B cell (primary cell): Measurements from ENCODE around the gene RNF149. TPM values are rescaled to one million over a fixed set of nuclear protein-coding genes. Genes with fewer than 3 reads are reported as not detected.
"Not testable (repeated sequence)": the region's sequence is repeated elsewhere in the genome, so short reads cannot be mapped to it uniquely, and the experiment has no call there.

ENCODE experiments used
- ATAC-seq: fragments of 200-7000 bp; cut with Tn5 transposase; one replicate; pipeline ENCODE4 v1.10.0; 2021; ENCODE audit warnings: low read depth, mild to moderate bottlenecking, moderate number of reproducible peaks, moderate library complexity
- CTCF ChIA-PET: fragments of 350-600 bp; sonication (Branson Sonifier 250); formaldehyde crosslinking; loops from one replicate; lab custom pipeline; 2021; ENCODE audit warnings: antibody characterized with exemption, inconsistent platforms; lab: Charles Lee
- POLR2A ChIA-PET: fragments of 350-600 bp; sonication (Branson Sonifier 250); formaldehyde crosslinking; loops from one replicate; lab custom pipeline; 2021; ENCODE audit warnings: antibody characterized with exemption; lab: Charles Lee
- DNase-seq: peaks from one replicate; pipeline ENCODE4 v3.0.0; 2013
- H2AFZ ChIP-seq: 2 replicates; pipeline ENCODE4 v1.6.1; 2012; ENCODE audit warnings: mild to moderate bottlenecking, low read depth, low read length; ENCODE audit not compliant: insufficient read depth, poor library complexity, severe bottlenecking
- H3K27ac ChIP-seq, 2 donors: 1 replicate in 1 of 2; 2 replicates in 1 of 2; pipeline ENCODE4 v1.5.1; 2012 to 2013; ENCODE audit warnings: low read length in 2 of 2, mild to moderate bottlenecking in 2 of 2, moderate library complexity in 1 of 2
- H3K27me3 ChIP-seq, 4 experiments: fragments of 200-600 bp in 1 of 4; sonication (generic) in 1 of 4; replicated peaks in 1 of 4; 1 replicate in 2 of 4; 2 replicates in 2 of 4; pipeline versions ENCODE4 v1.6.1 to v1.7.0; 2013 to 2016; ENCODE audit warnings: low read length in 3 of 4, mild to moderate bottlenecking in 2 of 4, mixed read lengths in 1 of 4, moderate library complexity in 1 of 4; ENCODE audit not compliant: insufficient read depth in 4 of 4, control insufficient read depth in 3 of 4; ENCODE audit errors: control extremely low read depth in 1 of 4
- H3K36me3 ChIP-seq, 2 experiments: replicated peaks in 1 of 2; 1 replicate in 1 of 2; 2 replicates in 1 of 2; pipeline versions ENCODE4 v1.6.1 to v1.7.1; 2013; ENCODE audit warnings: low read length in 1 of 2; ENCODE audit not compliant: insufficient read depth in 2 of 2, control insufficient read depth in 1 of 2; ENCODE audit errors: control extremely low read depth in 1 of 2, extremely low read depth in 1 of 2
- H3K4me1 ChIP-seq, 2 donors: fragments of 200-600 bp in 1 of 2; sonication (generic) in 1 of 2; 1 replicate in 1 of 2; 2 replicates in 1 of 2; pipeline versions ENCODE4 v1.5.1 to v1.6.1; 2013 to 2017; ENCODE audit warnings: low read length in 2 of 2; ENCODE audit not compliant: control insufficient read depth in 2 of 2, insufficient read depth in 2 of 2
- H3K4me2 ChIP-seq: replicated peaks from 2 replicates; pipeline ENCODE3; 2012; ENCODE audit warnings: mild to moderate bottlenecking, low read depth, low read length; ENCODE audit not compliant: poor library complexity, severe bottlenecking
- H3K4me3 ChIP-seq, 5 experiments: fragments of 200-600 bp in 1 of 5; sonication (generic) in 1 of 5; 1 replicate in 3 of 5; 2 replicates in 2 of 5; pipeline versions ENCODE4 v1.5.1 to v1.7.0; 2011 to 2016; ENCODE audit warnings: low read length in 4 of 5, mild to moderate bottlenecking in 4 of 5, low read depth in 2 of 5, control low read depth in 1 of 5, moderate library complexity in 1 of 5; ENCODE audit not compliant: insufficient read depth in 1 of 5; ENCODE audit errors: control extremely low read depth in 1 of 5, extremely low read depth in 1 of 5
- H3K79me2 ChIP-seq: fragments of 200-600 bp; sonication (generic); one replicate; pipeline ENCODE4 v1.6.0; 2016; ENCODE audit warnings: low read length; ENCODE audit not compliant: control insufficient read depth, insufficient read depth
- H3K9ac ChIP-seq: fragments of 200-600 bp; sonication (generic); 2 replicates; pipeline ENCODE4 v1.6.1; 2017; ENCODE audit warnings: mild to moderate bottlenecking, low read length, moderate library complexity
- H3K9me3 ChIP-seq, 3 donors: one replicate each; pipeline versions ENCODE4 v1.6.1 to v1.7.1; 2013; ENCODE audit warnings: low read length in 2 of 3; ENCODE audit not compliant: control insufficient read depth in 2 of 3, insufficient read depth in 1 of 3; ENCODE audit errors: control extremely low read depth in 1 of 3
- H4K20me1 ChIP-seq: 2 replicates; pipeline ENCODE4 v1.6.0; 2012; ENCODE audit warnings: mild to moderate bottlenecking, low read length; ENCODE audit not compliant: insufficient read depth, control insufficient read depth, poor library complexity, severe bottlenecking
- H3K27ac Mint-ChIP-seq: one replicate; pipeline ENCODE4 v1.8.0; 2021; ENCODE audit warnings: mixed read lengths
- H3K27me3 Mint-ChIP-seq: one replicate; pipeline ENCODE4 v1.8.0; 2021; ENCODE audit warnings: mixed read lengths
- H3K4me1 Mint-ChIP-seq: one replicate; pipeline ENCODE4 v1.8.0; 2021; ENCODE audit warnings: mixed read lengths
- H3K4me3 Mint-ChIP-seq: one replicate; pipeline ENCODE4 v1.8.0; 2021; ENCODE audit warnings: mixed read lengths
- H3K9me3 Mint-ChIP-seq: one replicate; pipeline ENCODE4 v1.8.0; 2022; ENCODE audit warnings: mixed read lengths; ENCODE audit not compliant: insufficient read depth
- WGBS: methylation state at CpG from one replicate; pipeline ENCODE4 v1.1.5; 2013; ENCODE audit warnings: missing lambda C conversion rate; ENCODE audit not compliant: insufficient coverage; 5-methylcytosine and 5-hydroxymethylcytosine counted together
- intact Hi-C: fragments of 100-400 bp; cut with micrococcal nuclease; formaldehyde crosslinking; loops from one replicate; pipeline ENCODE4 v1.10.0; 2022
- polyA plus RNA-seq: library from polyadenylated mRNA; depleted of rRNA; stranded (reverse); fragments of >200 nt; gene quantifications from 2 replicates; pipeline ENCODE4 v1.2.3, GENCODE V29; 2012
- total RNA-seq, 2 donors: library from RNA; stranded (reverse); fragments of 120-200 nt in 1 of 2; gene quantifications; 1 replicate in 1 of 2; 2 replicates in 1 of 2; pipeline versions ENCODE4 v1.2.3 to v1.2.4, GENCODE V29; 2013 to 2022

RNF149 gene
- total and polyA plus RNA-seq, 2 donors (not counting 1 experiment from before 2014, with no cell fraction given) = 28.2 to 71.6 TPM

- H3K27ac ChIP-seq, H3K4me2 ChIP-seq, H3K27me3 ChIP-seq, H3K27ac Mint-ChIP-seq, intact Hi-C loops, POLR2A ChIA-PET, H3K4me3 Mint-ChIP-seq, H3K4me3 ChIP-seq, H4K20me1 ChIP-seq, ATAC-seq, H3K9me3 Mint-ChIP-seq, H3K4me1 Mint-ChIP-seq, H3K9ac ChIP-seq, H3K9me3 ChIP-seq, DNase-seq, H3K4me1 ChIP-seq, H3K36me3 ChIP-seq, CTCF ChIA-PET, H3K79me2 ChIP-seq, H2AFZ ChIP-seq, H3K27me3 Mint-ChIP-seq: not testable (repeated sequence)
- WGBS = 93% methylated on average over 5 of the region's 12 CpGs
Measured at GRCh38 chr2:101244899-101245298, 63.6 kb downstream of the RNF149 start.

DNA sequence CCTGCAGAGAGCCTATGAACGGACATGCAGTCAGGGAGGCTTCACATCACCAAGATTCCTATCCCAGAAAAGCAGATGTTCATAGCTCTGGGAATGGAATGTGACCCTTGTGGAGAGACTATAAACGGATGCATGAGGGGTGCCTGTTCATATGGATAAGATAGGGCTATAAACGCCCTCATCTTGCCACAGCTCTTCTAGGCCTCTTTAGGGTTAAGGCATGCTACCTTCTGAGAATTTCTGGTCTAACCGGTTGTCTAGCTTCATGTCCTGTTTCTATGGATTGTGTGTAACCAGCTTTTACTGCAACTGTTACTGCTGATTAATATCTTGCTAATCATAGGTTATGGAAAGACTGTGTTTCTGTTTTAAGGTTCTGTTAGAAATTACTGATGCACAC, 64.1 kb downstream of the RNF149 start:
- H2AFZ ChIP-seq, H3K27ac Mint-ChIP-seq, H3K27me3 Mint-ChIP-seq, CTCF ChIA-PET, POLR2A ChIA-PET, ATAC-seq, H3K9ac ChIP-seq, H3K4me1 Mint-ChIP-seq, H3K4me3 ChIP-seq, H3K79me2 ChIP-seq, H4K20me1 ChIP-seq, H3K9me3 ChIP-seq, H3K9me3 Mint-ChIP-seq, intact Hi-C loops, H3K36me3 ChIP-seq, H3K27ac ChIP-seq, H3K4me1 ChIP-seq, H3K4me3 Mint-ChIP-seq, H3K4me2 ChIP-seq, H3K27me3 ChIP-seq, DNase-seq: not testable (repeated sequence)
- WGBS = 89% methylated on average over 1 of the region's 4 CpGs
